ENCODE measurements around the gene RANBP3.

Gene RANBP3

DNA sequence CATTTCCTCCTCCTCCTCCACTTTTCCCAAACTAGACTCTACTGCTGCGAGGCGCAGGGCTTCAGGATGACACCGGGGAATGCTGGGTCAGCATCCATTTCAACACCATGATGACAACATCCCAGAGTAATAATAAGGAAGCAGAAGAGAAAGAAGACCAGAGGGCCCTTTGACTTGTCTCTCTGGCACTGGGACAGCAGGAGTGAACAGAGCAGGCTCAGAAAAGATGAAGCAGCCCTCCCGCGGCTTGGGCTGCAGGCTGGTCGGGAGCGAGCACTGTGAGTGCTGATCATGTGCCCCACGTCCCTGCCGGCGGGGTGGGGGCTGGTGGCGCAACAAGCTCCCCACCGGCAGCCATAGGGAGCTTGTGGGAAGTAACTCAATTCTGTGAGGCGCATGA is 30.5 kb downstream of the RANBP3 start:
- DNase-seq, result peak; percentile 84

GRCh38 chr19:5943623-5944022 is 34.3 kb downstream of the RANBP3 start:
- no peak for DNase-seq

DNA sequence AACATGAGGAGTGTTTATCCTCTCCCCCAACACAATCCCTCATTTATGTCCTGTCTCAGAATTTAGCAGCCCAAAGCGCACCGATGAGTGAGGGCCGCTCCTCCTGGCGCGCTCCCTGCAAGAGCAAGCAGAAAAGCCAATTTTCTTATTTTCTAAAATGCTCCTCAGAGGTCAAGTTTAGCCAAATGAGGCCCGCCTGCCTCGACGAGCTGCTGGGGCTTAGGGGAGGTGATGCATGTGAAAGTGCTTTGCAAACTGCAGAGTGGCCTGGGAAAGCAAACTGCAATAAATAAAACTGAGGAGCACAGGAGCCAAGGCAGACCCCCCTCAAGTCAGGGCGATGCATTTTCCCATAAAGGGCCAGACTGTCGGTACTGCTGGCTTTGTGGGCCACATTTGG is 34.9 kb downstream of the RANBP3 start:
- DNase-seq, result no peak

GRCh38 chr19:5941673-5942072 is 36.3 kb downstream of the RANBP3 start:
- DNase-seq, result no peak

- no peak for DNase-seq
Measured at GRCh38 chr19:5940260-5941208, 37.4 kb downstream of the RANBP3 start.

DNA sequence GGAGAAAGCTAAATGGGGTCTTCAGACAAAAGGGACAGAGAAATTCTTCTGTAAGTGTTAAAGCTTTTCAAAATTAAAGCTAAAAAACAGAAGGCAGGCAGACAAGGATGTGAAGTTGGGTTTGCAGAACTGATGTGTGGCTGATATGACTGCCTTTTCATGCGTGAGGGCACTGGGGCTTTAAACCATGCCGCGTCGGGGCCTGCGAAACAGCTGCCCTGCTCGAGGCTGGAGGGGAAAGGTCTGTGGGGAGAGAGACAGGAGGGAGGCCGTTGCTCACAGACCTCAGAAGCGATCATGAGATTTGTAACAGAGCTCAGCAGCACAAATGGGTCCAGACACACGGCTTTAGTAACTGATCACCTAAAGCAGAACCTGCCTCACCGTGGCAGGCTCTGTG is 40.4 kb downstream of the RANBP3 start:
- DNase-seq, result no peak

DNA sequence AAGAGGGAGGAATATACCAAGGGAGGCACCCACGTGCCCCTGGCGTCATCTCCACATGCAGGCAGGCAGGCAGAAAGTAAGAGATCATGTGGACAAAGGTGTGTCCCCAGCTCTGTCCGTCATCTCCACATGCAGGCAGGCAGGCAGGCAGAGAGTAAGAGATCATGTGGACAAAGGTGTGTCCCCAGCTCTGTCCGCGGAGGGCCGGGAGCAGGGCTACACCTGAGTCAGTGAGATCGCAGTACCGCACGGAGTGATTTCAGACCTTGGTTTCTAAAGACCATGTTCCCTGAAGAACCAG is 41.7 kb downstream of the RANBP3 start:
- DNase-seq, result no peak

GRCh38 chr19:5935473-5936291 is 42.3 kb downstream of the RANBP3 start:
- DNase-seq, result no peak

DNA sequence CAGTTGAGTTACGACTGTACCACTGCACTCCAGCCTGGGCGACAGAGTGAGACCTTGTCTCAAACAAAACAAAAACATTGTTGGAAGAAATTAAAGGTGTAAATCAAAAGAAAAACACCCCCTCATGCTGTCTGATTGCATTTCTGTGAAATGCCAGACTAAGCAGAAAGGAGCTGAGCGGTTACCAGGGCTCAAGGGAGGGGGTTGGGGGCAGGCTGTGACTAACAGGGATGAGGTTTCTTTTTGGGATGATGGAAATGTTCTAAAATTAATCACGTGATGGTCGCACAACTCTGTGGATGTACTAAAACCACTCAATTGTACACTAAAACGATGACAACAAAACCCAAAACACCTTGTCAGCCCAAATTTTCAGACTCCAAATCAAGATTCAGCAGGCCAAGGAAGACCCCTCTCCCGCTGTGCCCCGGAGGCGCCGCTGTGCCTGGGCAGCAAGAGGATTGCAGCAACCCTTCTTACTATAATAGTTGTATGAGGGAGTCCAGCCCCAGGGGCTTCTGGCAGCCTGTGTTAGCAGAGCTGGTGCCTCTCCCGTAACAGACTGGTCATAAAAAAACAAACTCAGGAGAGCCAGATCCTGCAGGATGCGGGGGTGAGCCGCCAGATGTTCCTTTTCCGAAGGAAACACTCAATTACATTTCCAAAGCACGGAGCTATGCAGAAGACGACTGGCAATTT is 43.0 kb downstream of the RANBP3 start:
- no peak for DNase-seq

DNA sequence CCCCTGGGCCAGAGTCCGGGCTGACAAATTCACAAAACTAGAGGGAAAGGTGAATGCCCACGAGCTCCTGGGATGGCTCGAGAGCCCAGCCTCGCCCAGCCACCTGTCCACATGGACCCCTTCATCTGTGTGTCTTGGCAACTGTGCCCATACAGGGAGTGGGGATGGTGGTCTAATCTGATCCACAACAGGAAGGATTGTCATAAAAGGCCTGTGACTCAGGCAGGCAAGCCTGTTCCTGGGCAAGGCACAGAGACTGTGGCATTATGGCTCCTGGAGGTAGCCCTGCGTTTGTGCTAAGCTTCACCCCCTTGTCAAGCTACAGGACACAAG is 43.9 kb downstream of the RANBP3 start:
- no peak for DNase-seq

GRCh38 chr19:5933391-5934068 is 44.4 kb downstream of the RANBP3 start:
- no peak for DNase-seq

DNA sequence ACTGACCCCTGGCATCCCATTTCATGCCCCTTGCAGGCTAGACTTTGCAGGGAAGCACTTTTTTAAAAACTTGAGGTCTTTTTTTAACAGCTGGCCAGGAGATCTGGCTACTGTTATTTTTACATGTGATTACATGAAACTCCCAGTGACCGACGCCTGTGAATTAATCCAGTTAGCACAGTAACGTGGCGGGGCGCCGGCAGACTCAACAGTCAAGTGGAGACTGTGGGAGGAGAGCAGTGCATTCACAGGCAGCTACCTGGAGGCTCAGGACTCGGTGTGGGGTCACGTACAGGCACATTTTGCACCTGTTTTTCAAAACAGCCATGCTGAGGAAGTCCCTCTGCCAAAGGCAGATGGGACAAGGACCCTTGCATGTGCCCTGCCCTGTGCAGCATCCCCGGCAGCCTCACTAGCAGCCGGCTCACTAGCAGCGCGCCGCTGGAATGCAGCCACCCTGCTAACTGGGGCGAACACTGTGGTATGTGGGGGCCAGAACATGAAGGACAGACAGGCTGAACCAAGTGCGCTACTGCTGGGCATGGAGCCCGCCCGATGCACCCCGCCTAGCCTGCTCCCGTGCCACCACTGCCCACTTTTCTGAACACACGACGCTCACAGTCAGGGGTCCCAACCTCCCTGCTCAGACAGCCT is 45.2 kb downstream of the RANBP3 start:
- no peak for DNase-seq

GRCh38 chr19:5932146-5932545 is 45.8 kb downstream of the RANBP3 start:
- no peak for DNase-seq

- DNase-seq, result no peak
Measured at GRCh38 chr19:5931251-5931650, 46.7 kb downstream of the RANBP3 start.

GRCh38 chr19:5929625-5930024 is 48.3 kb downstream of the RANBP3 start:
- DNase-seq, result no peak

DNA sequence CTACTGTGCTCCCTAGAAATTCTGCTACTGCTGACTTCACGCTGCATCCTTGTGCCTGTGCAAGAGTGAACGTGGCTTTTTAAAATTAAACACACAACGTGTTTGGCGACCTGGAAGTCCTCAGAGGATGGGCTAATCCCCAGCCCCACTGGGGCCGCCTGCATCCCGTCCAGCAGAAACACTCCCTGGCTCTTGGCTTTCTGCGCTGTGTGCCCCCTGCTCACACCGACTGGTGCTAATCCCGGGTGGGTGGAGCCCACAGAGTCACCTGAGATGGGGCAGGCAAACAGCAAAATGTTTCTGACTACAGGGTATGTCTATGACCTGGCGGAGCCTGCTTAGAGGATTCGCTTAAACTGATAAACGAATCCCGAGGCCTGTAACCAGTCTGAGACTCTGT is 48.8 kb downstream of the RANBP3 start:
- no peak for DNase-seq

DNA sequence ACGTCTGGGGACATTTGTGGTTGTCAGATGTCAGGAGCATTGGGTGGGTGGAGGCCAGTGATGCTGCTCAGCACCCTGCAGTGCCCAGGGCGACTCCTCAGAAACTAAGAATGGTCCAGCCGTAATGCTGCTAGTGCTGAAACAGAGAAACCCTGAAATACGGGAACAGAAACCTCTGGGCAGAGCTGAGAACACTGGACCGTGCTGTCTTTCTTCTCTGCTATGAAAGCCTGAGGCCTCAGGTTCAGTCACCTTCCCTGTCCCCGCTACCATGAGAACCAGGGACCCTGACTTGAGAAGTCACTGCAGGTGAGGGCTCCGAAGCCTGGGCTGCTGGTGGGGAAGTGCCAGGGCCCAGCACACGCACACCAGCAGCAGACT is 50.5 kb downstream of the RANBP3 start:
- no peak for DNase-seq

DNA sequence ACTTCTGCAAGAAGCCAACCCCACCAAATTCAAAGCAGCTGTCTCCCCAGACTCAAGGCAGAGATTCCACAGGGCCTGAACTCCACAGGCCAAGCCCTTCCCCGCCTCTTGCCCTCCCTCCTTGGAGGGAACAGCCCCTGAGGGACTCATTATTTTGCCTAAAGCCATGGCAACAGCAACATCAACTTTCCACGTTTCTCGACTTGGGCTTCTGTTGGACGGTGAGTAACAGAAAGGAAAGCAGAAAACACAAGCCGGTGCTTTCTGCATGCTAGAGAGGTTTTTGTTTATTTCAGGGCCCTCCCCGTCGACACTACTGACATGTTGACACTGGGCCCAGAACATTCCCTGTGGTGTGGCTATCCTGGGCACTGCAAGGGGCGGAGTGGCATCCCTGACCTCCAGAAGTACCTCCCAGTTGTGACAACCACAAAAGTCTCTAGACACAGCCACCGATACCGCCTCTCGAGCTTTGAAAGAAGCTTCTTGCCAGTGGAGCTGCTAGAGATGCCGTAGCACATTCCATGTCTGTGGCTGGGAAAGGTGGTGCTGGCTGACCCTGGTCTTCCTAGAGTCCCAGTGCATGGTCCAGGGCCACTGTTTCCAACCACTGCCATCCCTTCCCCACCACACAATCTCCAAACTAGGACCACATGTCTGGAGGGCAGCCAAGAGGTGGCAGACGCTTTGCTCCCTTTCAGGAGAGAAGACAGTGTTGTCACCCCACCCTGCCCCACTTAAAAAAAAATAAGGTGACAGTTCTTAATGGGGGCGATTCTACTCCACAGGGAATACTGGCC is 51.1 kb downstream of the RANBP3 start:
- no peak for DNase-seq

DNA sequence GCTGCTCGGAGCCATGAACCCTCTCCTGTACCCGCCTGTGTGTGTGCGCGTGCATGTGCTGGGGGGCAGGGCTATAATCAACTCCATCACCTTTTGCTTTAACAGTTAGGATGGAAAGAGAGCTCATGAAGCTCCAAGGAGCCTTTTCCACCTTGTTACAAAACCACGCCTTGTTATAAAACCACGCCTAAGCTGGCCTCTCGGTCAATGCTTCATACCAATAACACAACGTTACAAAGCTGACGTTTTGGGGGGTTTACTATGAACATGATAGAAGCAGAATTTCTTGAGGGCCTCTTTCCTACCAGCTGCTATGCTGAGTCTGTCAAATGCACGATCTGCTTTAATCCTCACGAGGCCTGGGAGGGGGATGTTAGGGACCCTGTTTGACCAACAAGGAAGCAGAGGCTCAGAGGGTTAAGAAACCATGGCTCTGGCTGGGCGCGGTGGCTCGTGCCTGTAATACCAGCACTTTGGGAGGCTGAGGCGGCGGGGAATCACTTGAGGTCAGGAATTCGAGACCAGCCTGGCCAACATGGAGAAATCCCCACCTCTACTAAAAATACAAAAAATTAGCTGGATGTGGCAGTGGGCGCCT is 52.0 kb downstream of the RANBP3 start:
- no peak for DNase-seq

GRCh38 chr19:5923356-5923755 is 54.6 kb downstream of the RANBP3 start:
- no peak for DNase-seq

- no peak for DNase-seq
Measured at GRCh38 chr19:5922161-5922545, 55.8 kb downstream of the RANBP3 start.
